Liver (tissue), 2 donors: Measurements from ENCODE around the gene AATK.

Experiments
- FOXA1 ChIP-seq: IDR thresholded peaks from 2 replicates; pipeline ENCODE4 v1.6.1; 2016; ENCODE audit warnings: antibody characterized with exemption
- TF ChIP-seq, protein P1 (sequence below): fragments of 150-350 bp; IDR thresholded peaks from 2 replicates; pipeline ENCODE4 v1.5.1; 2017; ENCODE audit warnings: improper control_type of control experiment, low read depth, low read length; ENCODE audit not compliant: missing input control
- donor health status: healthy.

DNA sequence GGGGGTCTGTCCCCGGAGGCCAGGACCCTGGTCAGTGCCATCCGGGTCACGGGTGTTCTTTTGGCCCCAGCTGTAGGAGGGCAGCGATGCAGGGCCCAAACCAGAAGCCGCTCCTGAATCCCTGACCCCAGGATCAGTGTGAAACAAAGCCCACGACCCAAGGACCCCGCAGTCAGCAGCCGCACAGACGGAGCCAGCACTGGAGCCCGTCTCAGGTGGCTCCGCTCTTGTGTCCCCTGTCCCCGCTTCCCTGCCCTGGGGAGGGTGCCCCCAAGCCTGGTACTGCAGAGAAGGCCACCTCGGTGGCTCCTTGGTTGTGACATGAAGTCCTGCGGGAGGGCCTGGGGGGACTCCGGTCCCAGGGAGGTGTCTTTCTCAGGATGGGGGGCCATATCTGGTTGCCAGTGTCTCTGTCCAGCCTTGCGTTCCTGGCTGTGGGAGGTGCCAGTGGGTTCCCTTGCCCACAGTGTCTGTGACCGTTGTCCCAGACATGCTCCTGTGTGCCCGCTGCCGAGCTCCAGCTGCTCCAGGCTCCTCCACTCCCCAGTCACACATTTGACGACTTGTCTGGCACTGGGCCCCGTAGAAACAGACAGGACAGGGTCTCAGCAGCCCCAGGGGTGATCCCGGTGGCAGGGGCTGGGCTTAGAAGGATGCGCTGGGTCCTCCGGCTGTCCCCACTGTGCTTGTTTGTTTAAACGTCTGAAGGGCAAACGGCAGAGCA, 97.4 kb downstream of the AATK start:
- TF ChIP-seq, protein P1, sequence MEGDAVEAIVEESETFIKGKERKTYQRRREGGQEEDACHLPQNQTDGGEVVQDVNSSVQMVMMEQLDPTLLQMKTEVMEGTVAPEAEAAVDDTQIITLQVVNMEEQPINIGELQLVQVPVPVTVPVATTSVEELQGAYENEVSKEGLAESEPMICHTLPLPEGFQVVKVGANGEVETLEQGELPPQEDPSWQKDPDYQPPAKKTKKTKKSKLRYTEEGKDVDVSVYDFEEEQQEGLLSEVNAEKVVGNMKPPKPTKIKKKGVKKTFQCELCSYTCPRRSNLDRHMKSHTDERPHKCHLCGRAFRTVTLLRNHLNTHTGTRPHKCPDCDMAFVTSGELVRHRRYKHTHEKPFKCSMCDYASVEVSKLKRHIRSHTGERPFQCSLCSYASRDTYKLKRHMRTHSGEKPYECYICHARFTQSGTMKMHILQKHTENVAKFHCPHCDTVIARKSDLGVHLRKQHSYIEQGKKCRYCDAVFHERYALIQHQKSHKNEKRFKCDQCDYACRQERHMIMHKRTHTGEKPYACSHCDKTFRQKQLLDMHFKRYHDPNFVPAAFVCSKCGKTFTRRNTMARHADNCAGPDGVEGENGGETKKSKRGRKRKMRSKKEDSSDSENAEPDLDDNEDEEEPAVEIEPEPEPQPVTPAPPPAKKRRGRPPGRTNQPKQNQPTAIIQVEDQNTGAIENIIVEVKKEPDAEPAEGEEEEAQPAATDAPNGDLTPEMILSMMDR, result no peak
- no peak for TF ChIP-seq FOXA1
